HG03175 (cell line): ENCODE results near the gene GPR107.

Experiments used
- ATAC-seq: cut with Tn5 transposase; IDR thresholded peaks from one replicate; pipeline ENCODE4 v1.9.1; 2021; ENCODE audit warnings: mild to moderate bottlenecking, moderate library complexity; ENCODE audit not compliant: unreplicated experiment

GPR107 gene

GRCh38 chr9:130027533-130028365 lies 26.0 kb upstream of the GPR107 start:
- no peak for ATAC-seq

- no peak for ATAC-seq
Observed at GRCh38 chr9:130028493-130029222, 25.0 kb upstream of the GPR107 start.

GRCh38 chr9:130029223-130029973 lies 24.3 kb upstream of the GPR107 start:
- peak; percentile 44 for ATAC-seq

- ATAC-seq = no peak
Observed at GRCh38 chr9:130030651-130031127, 23.0 kb upstream of the GPR107 start.

- ATAC-seq = no peak
Observed at GRCh38 chr9:130034570-130034969, 19.1 kb upstream of the GPR107 start.

- ATAC-seq = no peak
Observed at GRCh38 chr9:130036099-130036498, 17.6 kb upstream of the GPR107 start.

GRCh38 chr9:130039528-130040147 lies 14.1 kb upstream of the GPR107 start:
- no peak for ATAC-seq

GRCh38 chr9:130040984-130041647 lies 12.6 kb upstream of the GPR107 start:
- no peak for ATAC-seq

GRCh38 chr9:130041648-130042405 lies 11.9 kb upstream of the GPR107 start:
- no peak for ATAC-seq

GRCh38 chr9:130042406-130042884 lies 11.3 kb upstream of the GPR107 start:
- ATAC-seq = no peak

- peak; percentile 42 for ATAC-seq
Observed at GRCh38 chr9:130042885-130043653, 10.6 kb upstream of the GPR107 start, which contains the start of gene FNBP1. FNBP1 (minus strand) TSS chr9:130043189; CDS start chr9:130042975, 214 bp downstream.

GRCh38 chr9:130043654-130044623 lies 9.8 kb upstream of the GPR107 start:
- no peak for ATAC-seq

- ATAC-seq = no peak
Observed at GRCh38 chr9:130045725-130046450, 7.8 kb upstream of the GPR107 start.

GRCh38 chr9:130049431-130050210 lies 4.1 kb upstream of the GPR107 start:
- ATAC-seq = no peak

- no peak for ATAC-seq
Observed at GRCh38 chr9:130050462-130050861, 3.2 kb upstream of the GPR107 start.

GRCh38 chr9:130051855-130052254 lies 1.9 kb upstream of the GPR107 start:
- ATAC-seq = no peak
